ENCODE measurements around the gene NSG2.

The NSG2 gene

GRCh38 chr5:174064171-174064570 is 18.7 kb downstream of the NSG2 start:
- no peaks in the 10 kb centered on the region for H3K27me3 ChIP-seq (ENCODE audit: control insufficient read depth in 1 of 2, insufficient read depth in 2 of 2, low read length in 2 of 2)
- no peak overlapping the region for H3K9ac ChIP-seq (ENCODE audit: low read length)
- H3K27ac ChIP-seq (ENCODE audit: low read depth, low read length) = no peak overlapping the region
- H3K36me3 ChIP-seq (ENCODE audit: insufficient read depth, low read length) = no peaks in the 10 kb centered on the region
- no peaks in the 10 kb centered on the region for H3K9me3 ChIP-seq (ENCODE audit: low read length)
- no peak overlapping the region for H3K4me3 ChIP-seq (ENCODE audit: low read depth in 1 of 2, low read length in 2 of 2)
- H3K4me1 ChIP-seq (ENCODE audit: insufficient read depth, low read length) = no peaks in the 10 kb centered on the region

GRCh38 chr5:174065528-174066197 is 20.2 kb downstream of the NSG2 start:
- Histone ChIP-seq H3K4me3 (ENCODE audit: low read depth in 1 of 2, low read length in 2 of 2) (no peak overlapping the region), H3K9ac (ENCODE audit: low read length) (no peak overlapping the region), H3K36me3 (ENCODE audit: insufficient read depth, low read length) (no peaks in the 10 kb centered on the region), H3K27me3 (ENCODE audit: control insufficient read depth in 1 of 2, insufficient read depth in 2 of 2, low read length in 2 of 2) (no peaks in the 10 kb centered on the region), H3K4me1 (ENCODE audit: insufficient read depth, low read length) (no peaks in the 10 kb centered on the region), H3K27ac (ENCODE audit: low read depth, low read length) (no peak overlapping the region), H3K9me3 (ENCODE audit: low read length) (no peaks in the 10 kb centered on the region)

GRCh38 chr5:174067499-174067898 is 22.0 kb downstream of the NSG2 start:
- no peak overlapping the region for H3K4me3 ChIP-seq (ENCODE audit: low read depth in 1 of 2, low read length in 2 of 2)
- no peaks in the 10 kb centered on the region for H3K27me3 ChIP-seq (ENCODE audit: control insufficient read depth in 1 of 2, insufficient read depth in 2 of 2, low read length in 2 of 2)
- no peaks in the 10 kb centered on the region for H3K36me3 ChIP-seq (ENCODE audit: insufficient read depth, low read length)
- no peak overlapping the region for H3K27ac ChIP-seq (ENCODE audit: low read depth, low read length)
- H3K9ac ChIP-seq (ENCODE audit: low read length) = no peak overlapping the region
- no peaks in the 10 kb centered on the region for H3K4me1 ChIP-seq (ENCODE audit: insufficient read depth, low read length)
- H3K9me3 ChIP-seq (ENCODE audit: low read length) = no peaks in the 10 kb centered on the region

GRCh38 chr5:174071484-174071883 is 26.0 kb downstream of the NSG2 start:
- Histone ChIP-seq H3K9ac (ENCODE audit: low read length) (no peak overlapping the region), H3K9me3 (ENCODE audit: low read length) (no peaks in the 10 kb centered on the region), H3K27me3 (ENCODE audit: control insufficient read depth in 1 of 2, insufficient read depth in 2 of 2, low read length in 2 of 2) (no peaks in the 10 kb centered on the region), H3K4me3 (ENCODE audit: low read depth in 1 of 2, low read length in 2 of 2) (no peak overlapping the region), H3K36me3 (ENCODE audit: insufficient read depth, low read length) (no peaks in the 10 kb centered on the region), H3K4me1 (ENCODE audit: insufficient read depth, low read length) (peaks cover 14% of the 10 kb centered on the region), H3K27ac (ENCODE audit: low read depth, low read length) (no peak overlapping the region)

- Histone ChIP-seq H3K27me3 (ENCODE audit: control insufficient read depth in 1 of 2, insufficient read depth in 2 of 2, low read length in 2 of 2) (no peaks in the 10 kb centered on the region), H3K36me3 (ENCODE audit: insufficient read depth, low read length) (no peaks in the 10 kb centered on the region), H3K4me1 (ENCODE audit: insufficient read depth, low read length) (peaks cover 14% of the 10 kb centered on the region), H3K27ac (ENCODE audit: low read depth, low read length) (no peak overlapping the region), H3K9ac (ENCODE audit: low read length) (no peak overlapping the region), H3K9me3 (ENCODE audit: low read length) (no peaks in the 10 kb centered on the region), H3K4me3 (ENCODE audit: low read depth in 1 of 2, low read length in 2 of 2) (no peak overlapping the region)
These were observed 27.7 kb downstream of the NSG2 start for GRCh38 chr5:174073122-174073660.

GRCh38 chr5:174074369-174074768 is 28.9 kb downstream of the NSG2 start:
- Histone ChIP-seq H3K36me3 (ENCODE audit: insufficient read depth, low read length) (no peaks in the 10 kb centered on the region), H3K9me3 (ENCODE audit: low read length) (no peaks in the 10 kb centered on the region), H3K4me1 (ENCODE audit: insufficient read depth, low read length) (peaks cover 14% of the 10 kb centered on the region), H3K4me3 (ENCODE audit: low read depth in 1 of 2, low read length in 2 of 2) (no peak overlapping the region), H3K27ac (ENCODE audit: low read depth, low read length) (no peak overlapping the region), H3K9ac (ENCODE audit: low read length) (no peak overlapping the region), H3K27me3 (ENCODE audit: control insufficient read depth in 1 of 2, insufficient read depth in 2 of 2, low read length in 2 of 2) (no peaks in the 10 kb centered on the region)

GRCh38 chr5:174078416-174078815 is 32.9 kb downstream of the NSG2 start:
- Histone ChIP-seq H3K9me3 (ENCODE audit: low read length) (no peaks in the 10 kb centered on the region), H3K4me3 (ENCODE audit: low read depth in 1 of 2, low read length in 2 of 2) (no peak overlapping the region), H3K27ac (ENCODE audit: low read depth, low read length) (no peak overlapping the region), H3K27me3 (ENCODE audit: control insufficient read depth in 1 of 2, insufficient read depth in 2 of 2, low read length in 2 of 2) (no peaks in the 10 kb centered on the region), H3K9ac (ENCODE audit: low read length) (no peak overlapping the region), H3K36me3 (ENCODE audit: insufficient read depth, low read length) (no peaks in the 10 kb centered on the region), H3K4me1 (ENCODE audit: insufficient read depth, low read length) (peaks cover 6% of the 10 kb centered on the region)

- Histone ChIP-seq H3K36me3 (ENCODE audit: insufficient read depth, low read length) (no peaks in the 10 kb centered on the region), H3K27me3 (ENCODE audit: control insufficient read depth in 1 of 2, insufficient read depth in 2 of 2, low read length in 2 of 2) (no peaks in the 10 kb centered on the region), H3K9ac (ENCODE audit: low read length) (no peak overlapping the region)
These were observed 36.8 kb downstream of the NSG2 start for GRCh38 chr5:174082286-174082685.

GRCh38 chr5:174083056-174083827 is 37.7 kb downstream of the NSG2 start:
- H3K4me1 ChIP-seq (ENCODE audit: insufficient read depth, low read length) = no peaks in the 10 kb centered on the region
- H3K27ac ChIP-seq (ENCODE audit: low read depth, low read length) = no peak overlapping the region
- no peak overlapping the region for H3K4me3 ChIP-seq (ENCODE audit: low read depth in 1 of 2, low read length in 2 of 2)
- H3K36me3 ChIP-seq (ENCODE audit: insufficient read depth, low read length) = no peaks in the 10 kb centered on the region
- H3K27me3 ChIP-seq (ENCODE audit: control insufficient read depth in 1 of 2, insufficient read depth in 2 of 2, low read length in 2 of 2) = no peaks in the 10 kb centered on the region
- no peaks in the 10 kb centered on the region for H3K9me3 ChIP-seq (ENCODE audit: low read length)
- H3K9ac ChIP-seq (ENCODE audit: low read length) = no peak overlapping the region

More at GRCh38 chr5:174082286-174082685, 36.8 kb downstream of the NSG2 start:
- Histone ChIP-seq H3K4me3 (ENCODE audit: low read depth in 1 of 2, low read length in 2 of 2) (no peak overlapping the region), H3K9me3 (ENCODE audit: low read length) (no peaks in the 10 kb centered on the region), H3K27ac (ENCODE audit: low read depth, low read length) (no peak overlapping the region), H3K4me1 (ENCODE audit: insufficient read depth, low read length) (no peaks in the 10 kb centered on the region)

GRCh38 chr5:174084691-174085154 is 39.2 kb downstream of the NSG2 start:
- H3K36me3 ChIP-seq (ENCODE audit: insufficient read depth, low read length) = no peaks in the 10 kb centered on the region
- H3K4me3 ChIP-seq (ENCODE audit: low read depth in 1 of 2, low read length in 2 of 2) = no peak overlapping the region
- H3K4me1 ChIP-seq (ENCODE audit: insufficient read depth, low read length) = no peaks in the 10 kb centered on the region
- H3K27ac ChIP-seq (ENCODE audit: low read depth, low read length) = no peak overlapping the region
- no peaks in the 10 kb centered on the region for H3K9me3 ChIP-seq (ENCODE audit: low read length)
- no peaks in the 10 kb centered on the region for H3K27me3 ChIP-seq (ENCODE audit: control insufficient read depth in 1 of 2, insufficient read depth in 2 of 2, low read length in 2 of 2)
- H3K9ac ChIP-seq (ENCODE audit: low read length) = no peak overlapping the region

- no peaks in the 10 kb centered on the region for H3K9me3 ChIP-seq (ENCODE audit: low read length)
- no peaks in the 10 kb centered on the region for H3K27me3 ChIP-seq (ENCODE audit: control insufficient read depth in 1 of 2, insufficient read depth in 2 of 2, low read length in 2 of 2)
- no peak overlapping the region for H3K27ac ChIP-seq (ENCODE audit: low read depth, low read length)
- no peak overlapping the region for H3K9ac ChIP-seq (ENCODE audit: low read length)
- no peaks in the 10 kb centered on the region for H3K4me1 ChIP-seq (ENCODE audit: insufficient read depth, low read length)
- H3K36me3 ChIP-seq (ENCODE audit: insufficient read depth, low read length) = no peaks in the 10 kb centered on the region
- H3K4me3 ChIP-seq (ENCODE audit: low read depth in 1 of 2, low read length in 2 of 2) = no peak overlapping the region
These were observed 41.2 kb downstream of the NSG2 start for GRCh38 chr5:174086751-174087150.

Data from muscle layer of colon (tissue), 2 donors.